BJ (cell line): ENCODE data around the gene SIGLEC1. TPM values are rescaled to one million over a fixed set of nuclear protein-coding genes. Genes with fewer than 3 reads are reported as not detected.

Source experiments
- CTCF ChIA-PET: fragments of 350-600 bp; formaldehyde crosslinking; extraction: SDS; loops from one replicate; lab custom pipeline; 2021; ENCODE audit warnings: antibody characterized with exemption, inconsistent platforms; lab: Yijun Ruan, JAX
- POLR2A ChIA-PET: fragments of 300-600 bp; sonication (Branson Sonifier 250); formaldehyde crosslinking; extraction: SDS; loops from one replicate; lab custom pipeline; 2021; ENCODE audit warnings: antibody characterized with exemption; lab: Charles Lee
- DNase-seq: peaks from one replicate; pipeline ENCODE4 v3.0.0-alpha.2; 2011; ENCODE audit warnings: low read depth
- H3K27me3 ChIP-seq: 2 replicates; pipeline ENCODE4 v1.6.0; 2011; ENCODE audit warnings: low read length; ENCODE audit not compliant: control insufficient read depth, insufficient read depth
- H3K36me3 ChIP-seq: 2 replicates; pipeline ENCODE4 v1.5.1; 2011; ENCODE audit warnings: low read length; ENCODE audit not compliant: control insufficient read depth, insufficient read depth
- H3K4me3 ChIP-seq: 2 replicates; pipeline ENCODE4 v1.5.1; 2011; ENCODE audit warnings: low read depth, mild to moderate bottlenecking, control low read depth, low read length
- CTCF ChIP-seq: IDR thresholded peaks from 2 replicates; pipeline ENCODE4 v1.5.1; 2011; ENCODE audit warnings: low read depth, mild to moderate bottlenecking, control low read depth, inconsistent platforms, low read length, moderate library complexity; ENCODE audit not compliant: insufficient read depth
- polyA plus RNA-seq: library from polyadenylated mRNA; depleted of rRNA; stranded (reverse); fragments of >200 nt; gene quantifications from 2 replicates; pipeline ENCODE4 v1.2.3, GENCODE V29; 2011

Gene SIGLEC1
- polyA plus RNA-seq, 1 experiment: not detected

DNA sequence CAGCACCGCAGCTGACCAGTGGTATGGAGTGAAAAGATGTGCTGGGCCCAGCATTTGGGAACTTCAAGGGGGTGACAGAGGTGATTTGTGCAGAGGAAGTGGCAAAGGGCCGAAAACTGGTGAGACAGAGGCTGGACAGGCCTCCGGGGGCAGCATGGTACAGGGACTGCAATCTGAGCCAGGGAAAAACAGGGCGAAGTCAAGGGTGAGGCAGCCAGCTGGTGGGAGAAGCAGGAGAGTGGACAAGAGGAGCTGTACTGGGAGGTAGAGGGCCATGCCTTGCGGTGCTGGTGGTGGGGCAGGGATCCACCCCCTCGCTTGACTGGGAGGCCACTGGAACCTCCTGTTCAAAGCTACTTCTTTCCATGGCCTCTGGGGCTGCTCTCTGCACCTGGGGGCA lies 41.9 kb downstream of the SIGLEC1 start:
- DNase-seq: no peak
- TF ChIP-seq CTCF: peak; percentile 32; the same call in 1 of the 2 replicates
- POLR2A ChIA-PET: no interaction called here

DNA sequence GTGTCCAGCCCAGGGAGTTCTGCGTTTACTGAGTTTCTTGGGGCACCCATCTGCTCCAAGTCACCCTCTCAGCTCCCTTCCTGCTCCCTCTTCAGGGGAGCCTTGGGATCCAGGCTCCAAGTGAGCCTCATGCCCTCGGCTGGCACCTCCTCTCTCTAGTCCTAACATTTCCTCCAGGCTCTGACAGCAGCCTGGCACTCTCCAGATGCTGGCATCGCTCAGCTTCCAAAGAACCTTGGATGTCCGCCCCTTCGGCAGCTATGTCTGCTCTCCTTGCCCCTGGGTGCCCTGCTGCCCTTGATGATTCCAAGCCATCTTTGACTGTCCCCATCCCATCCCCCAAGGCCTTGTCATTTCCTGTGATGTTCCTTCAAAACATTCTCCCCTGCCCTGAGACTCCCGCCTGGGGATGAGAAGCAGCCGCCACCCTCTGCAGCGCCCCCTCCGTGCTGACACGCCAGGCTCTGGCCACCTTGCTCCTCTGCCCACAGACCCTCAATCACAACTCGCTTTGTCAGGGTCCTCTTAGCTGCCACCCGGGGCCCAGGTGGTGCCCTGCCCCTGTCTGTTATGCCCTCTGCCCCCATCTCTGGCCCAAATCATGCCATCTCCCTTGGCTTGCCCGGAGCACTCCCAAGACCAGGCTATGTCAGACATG lies 42.6 kb downstream of the SIGLEC1 start:
- POLR2A ChIA-PET: no interaction called here

More for the DNA sequence above, 41.9 kb downstream of the SIGLEC1 start:
- Histone ChIP-seq H3K36me3 (peaks cover 50% of the 10 kb centered on the region), H3K4me3 (no peak overlapping the region), H3K27me3 (no peaks in the 10 kb centered on the region)
- CTCF ChIA-PET: interaction anchor here (0.6 to 15.3 kb wide), 4 partner anchors 38 to 114 kb away, joined by 3 to 331 read pairs (median 6); partner anchors contain the start of gene SIGLEC1

DNA sequence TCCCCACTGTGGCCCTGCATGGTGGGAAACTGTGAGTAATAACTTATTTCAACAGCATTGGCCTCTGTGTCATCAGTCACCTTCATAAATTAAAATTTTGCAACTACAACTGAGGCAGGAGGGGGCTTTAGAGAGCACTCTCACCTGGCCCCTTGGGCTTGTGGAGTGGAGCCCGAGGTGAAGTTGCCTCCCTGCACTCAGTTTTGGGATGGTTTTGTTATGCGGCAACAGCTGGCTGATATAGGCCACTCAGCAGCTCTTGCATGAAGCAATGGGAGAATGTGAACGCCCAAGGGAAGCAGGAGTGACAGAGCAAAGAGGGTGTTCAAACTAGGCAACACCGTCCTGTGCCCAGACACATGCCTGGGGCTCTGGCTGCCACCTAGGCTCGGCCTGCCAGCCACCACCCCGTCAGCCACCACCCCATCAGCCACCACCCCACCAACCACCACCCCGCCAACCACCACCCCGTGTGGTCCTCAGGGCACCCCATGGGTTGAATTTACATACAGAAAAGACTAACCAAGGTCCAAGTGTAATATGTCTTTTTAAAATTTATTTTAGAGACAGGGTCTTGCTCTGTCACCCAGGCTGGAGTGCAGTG lies 44.9 kb downstream of the SIGLEC1 start:
- peaks cover 28% of the 10 kb centered on the region for H3K36me3 ChIP-seq
- TF ChIP-seq CTCF: no peak
- POLR2A ChIA-PET: no interaction called here
- DNase-seq: no peak
- peaks cover under 1% of the 10 kb centered on the region; the same call in 1 of the 2 replicates for H3K27me3 ChIP-seq
- no peak overlapping the region for H3K4me3 ChIP-seq
- CTCF ChIA-PET: interaction anchor here (2.2 to 15.3 kb wide), 3 partner anchors 9 to 46 kb away, joined by 8 to 331 read pairs (median 20); partner anchors contain the start of gene SIGLEC1

More for the DNA sequence above, 42.6 kb downstream of the SIGLEC1 start:
- CTCF ChIA-PET: interaction anchor here (0.9 to 15.3 kb wide), 3 partner anchors 11 to 77 kb away, joined by 3 to 331 read pairs (median 4); partner anchors contain the start of gene SIGLEC1
- no peaks in the 10 kb centered on the region for H3K27me3 ChIP-seq
- no peak overlapping the region for H3K4me3 ChIP-seq
- peaks cover 44% of the 10 kb centered on the region for H3K36me3 ChIP-seq
- TF ChIP-seq CTCF: no peak
- DNase-seq: no peak

GRCh38 chr20:3663858-3664257 lies 48.5 kb downstream of the SIGLEC1 start:
- Histone ChIP-seq H3K27me3 (peaks cover 28% of the 10 kb centered on the region), H3K36me3 (peaks cover 4% of the 10 kb centered on the region), H3K4me3 (no peak overlapping the region)
- ChIA-PET POLR2A (no interaction called here), CTCF (interaction anchor here (1.2 to 2.0 kb wide), 2 partner anchors 47 to 101 kb away, joined by 3 to 5 read pairs; no protein-coding TSS in a partner anchor)
- TF ChIP-seq CTCF: no peak
- DNase-seq: no peak

DNA sequence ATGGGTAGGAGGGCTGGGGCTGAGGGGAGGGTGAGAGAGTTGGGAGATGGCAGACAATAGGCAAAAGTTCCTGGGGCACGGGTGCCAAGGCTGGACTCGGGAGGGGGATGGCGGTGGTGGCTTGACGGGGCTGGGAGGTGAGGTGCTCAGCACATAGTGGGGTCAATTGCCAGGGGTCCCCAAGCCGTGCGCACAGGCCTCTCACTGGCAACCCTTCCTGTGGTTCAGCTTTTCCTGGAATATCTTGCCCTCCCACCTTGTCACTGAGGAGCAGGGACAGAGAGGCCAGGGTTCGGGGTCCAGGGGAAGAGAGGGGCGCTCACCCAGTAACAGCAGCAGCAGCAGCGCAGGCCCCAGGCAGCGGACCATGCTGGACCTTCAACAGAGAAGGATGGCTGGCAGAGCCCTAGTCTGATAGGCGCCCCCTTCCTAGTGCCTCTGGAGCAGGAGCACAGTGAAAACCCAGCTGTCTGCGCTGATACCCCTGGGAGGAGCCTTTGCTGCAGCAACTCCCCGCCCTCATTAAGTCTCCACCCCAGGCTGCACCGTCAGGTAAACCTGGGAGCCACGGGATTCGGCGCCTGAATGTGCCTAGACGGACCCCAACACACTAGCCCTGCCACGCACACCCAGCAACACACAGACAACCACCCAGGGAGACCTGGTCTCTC lies 49.2 kb downstream of the SIGLEC1 start, which contains the start of gene GFRA4:
Gene GFRA4 (minus strand): TSS at position 369 of the 671 bp plus-strand sequence. CDS start 0 bp downstream, at position 369.
- ChIA-PET CTCF (interaction anchor here (2.0 kb wide), 1 partner anchor 47 kb away, joined by 5 read pairs; no protein-coding TSS in a partner anchor), POLR2A (no interaction called here)
- DNase-seq: no peak
- peaks cover 31% of the 10 kb centered on the region for H3K27me3 ChIP-seq
- no peak for TF ChIP-seq CTCF
- no peak within 1 kb of the TSS for H3K4me3 ChIP-seq
- H3K36me3 ChIP-seq: no peaks in the 10 kb centered on the region
